Hepatocyte (in vitro differentiated cells): ENCODE results near the gene GATA6. TPM values are rescaled to one million over a fixed set of nuclear protein-coding genes. Genes with fewer than 3 reads are reported as not detected.

Experiments used
- DNase-seq: peaks from one replicate; pipeline ENCODE4 v3.0.0-alpha.2; 2016; ENCODE audit warnings: low spot score
- H2AFZ ChIP-seq: fragments of 200-600 bp; sonication (generic); 2 replicates; pipeline ENCODE4 v1.6.0; 2016; ENCODE audit warnings: antibody characterized with exemption, mild to moderate bottlenecking
- H3K27ac ChIP-seq: fragments of 200-600 bp; sonication (generic); 2 replicates; pipeline ENCODE4 v1.5.1; 2016; ENCODE audit warnings: mild to moderate bottlenecking
- H3K27me3 ChIP-seq: fragments of 200-600 bp; sonication (generic); 2 replicates; pipeline ENCODE4 v1.6.1; 2016
- H3K36me3 ChIP-seq: fragments of 200-600 bp; sonication (generic); replicated peaks from 2 replicates; pipeline ENCODE4 v1.5.1; 2016; ENCODE audit warnings: low read depth; ENCODE audit not compliant: insufficient read depth
- H3K4me1 ChIP-seq: fragments of 200-600 bp; sonication (generic); 2 replicates; pipeline ENCODE4 v1.5.1; 2016; ENCODE audit warnings: mild to moderate bottlenecking, moderate library complexity; ENCODE audit not compliant: insufficient read depth
- H3K4me2 ChIP-seq: fragments of 200-600 bp; sonication (generic); 2 replicates; pipeline ENCODE4 v1.6.0; 2016
- H3K4me3 ChIP-seq: fragments of 200-600 bp; sonication (generic); 2 replicates; pipeline ENCODE4 v1.5.1; 2016; ENCODE audit warnings: mild to moderate bottlenecking
- H3K79me2 ChIP-seq: fragments of 200-600 bp; sonication (generic); 2 replicates; pipeline ENCODE4 v1.6.0; 2017; ENCODE audit warnings: mild to moderate bottlenecking
- H3K9me2 ChIP-seq: fragments of 200-600 bp; sonication (generic); replicated peaks from 2 replicates; pipeline ENCODE4 v1.6.0; 2017; ENCODE audit warnings: mild to moderate bottlenecking; ENCODE audit not compliant: insufficient read depth
- H3K9me3 ChIP-seq: fragments of 200-600 bp; sonication (generic); 2 replicates; pipeline ENCODE4 v1.5.1; 2016; ENCODE audit warnings: low read depth, mild to moderate bottlenecking
- H4K20me1 ChIP-seq: fragments of 200-600 bp; sonication (generic); 2 replicates; pipeline ENCODE4 v1.6.0; 2016; ENCODE audit warnings: mild to moderate bottlenecking; ENCODE audit not compliant: insufficient read depth, poor library complexity, severe bottlenecking
- EZH2 ChIP-seq: fragments of 200-600 bp; sonication (generic); IDR thresholded peaks from 2 replicates; pipeline ENCODE4 v1.6.1; 2016; ENCODE audit warnings: antibody characterized with exemption, mild to moderate bottlenecking, borderline replicate concordance
- EZH2phosphoT487 ChIP-seq: fragments of 200-600 bp; sonication (generic); IDR thresholded peaks from one replicate; pipeline ENCODE4 v1.6.1; 2018; ENCODE audit warnings: antibody characterized with exemption, mild to moderate bottlenecking, low read depth, moderate library complexity; ENCODE audit not compliant: unreplicated experiment, severe bottlenecking
- WGBS: methylation state at CpG from one replicate; pipeline ENCODE4 v1.1.6; 2016; ENCODE audit warnings: low lambda C conversion rate; ENCODE audit errors: missing lambda C conversion rate; 5-methylcytosine and 5-hydroxymethylcytosine counted together
- polyA plus RNA-seq: library from polyadenylated mRNA; unstranded; fragments of >200 nt; fragmentation: Nextera tagmentation; extraction: Ambion mirVana; gene quantifications from 2 replicates; pipeline ENCODE4 v1.2.1, GENCODE V29; 2016
- total RNA-seq: library from RNA; depleted of rRNA; stranded (reverse); fragments of >200 nt; gene quantifications from 2 replicates; pipeline ENCODE4 v1.2.3, GENCODE V29; 2014
- TF ChIP-seq, protein P1 (sequence below): fragments of 200-600 bp; sonication (generic); IDR thresholded peaks from 2 replicates; pipeline ENCODE4 v1.5.1; 2016; ENCODE audit warnings: antibody characterized with exemption, mild to moderate bottlenecking; ENCODE audit not compliant: poor library complexity

The GATA6 gene
- total and polyA plus RNA-seq, 2 experiments from 2014 or later, result 125 to 128 TPM

DNA sequence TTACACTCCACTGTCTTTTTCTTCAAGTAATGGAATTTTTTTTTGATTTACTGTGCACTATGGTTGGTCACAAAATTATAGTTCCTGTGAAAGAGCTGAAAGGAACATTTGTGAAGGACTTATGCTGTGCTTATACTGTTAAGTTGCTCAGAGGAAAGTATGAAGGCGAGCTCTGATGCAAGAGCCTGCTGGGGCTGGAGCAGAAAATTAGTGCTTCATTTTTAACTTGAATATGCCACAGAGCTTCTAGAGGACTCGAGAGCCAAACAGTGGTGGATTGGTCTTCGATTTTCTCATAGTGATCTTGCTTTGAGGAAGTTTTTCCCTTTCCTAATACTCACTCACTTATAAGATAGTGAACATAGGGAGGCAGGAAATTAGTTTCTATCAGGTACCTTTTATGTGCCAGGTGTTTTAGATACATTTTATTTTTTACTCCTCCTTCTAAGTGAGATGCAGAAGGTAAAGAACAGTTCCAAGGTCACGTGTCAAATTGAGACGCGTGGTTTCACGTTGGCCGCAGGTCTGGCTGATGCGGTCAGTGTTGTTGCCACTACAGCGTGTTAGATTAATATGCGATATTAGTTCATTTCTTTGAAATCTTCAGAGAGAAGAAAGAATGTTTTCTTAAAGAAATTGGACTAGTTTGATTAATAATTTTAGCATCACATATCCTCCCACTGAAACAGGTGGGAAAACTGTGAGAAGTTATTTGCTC, 20.2 kb downstream of the GATA6 start:
- no peaks in the 10 kb centered on the region for H3K36me3 ChIP-seq
- 81% methylated on average over 11 of the region's 11 CpGs for WGBS
- H4K20me1 ChIP-seq, result peaks cover 40% of the 10 kb centered on the region
- H3K4me2 ChIP-seq, result peak overlapping the region; percentile 63
- H3K27ac ChIP-seq, result peak overlapping the region; percentile 94
- H3K9me2 ChIP-seq, result no peaks in the 10 kb centered on the region
- no peak overlapping the region for H2AFZ ChIP-seq
- no peak overlapping the region for H3K4me3 ChIP-seq
- TF ChIP-seq, protein P1, sequence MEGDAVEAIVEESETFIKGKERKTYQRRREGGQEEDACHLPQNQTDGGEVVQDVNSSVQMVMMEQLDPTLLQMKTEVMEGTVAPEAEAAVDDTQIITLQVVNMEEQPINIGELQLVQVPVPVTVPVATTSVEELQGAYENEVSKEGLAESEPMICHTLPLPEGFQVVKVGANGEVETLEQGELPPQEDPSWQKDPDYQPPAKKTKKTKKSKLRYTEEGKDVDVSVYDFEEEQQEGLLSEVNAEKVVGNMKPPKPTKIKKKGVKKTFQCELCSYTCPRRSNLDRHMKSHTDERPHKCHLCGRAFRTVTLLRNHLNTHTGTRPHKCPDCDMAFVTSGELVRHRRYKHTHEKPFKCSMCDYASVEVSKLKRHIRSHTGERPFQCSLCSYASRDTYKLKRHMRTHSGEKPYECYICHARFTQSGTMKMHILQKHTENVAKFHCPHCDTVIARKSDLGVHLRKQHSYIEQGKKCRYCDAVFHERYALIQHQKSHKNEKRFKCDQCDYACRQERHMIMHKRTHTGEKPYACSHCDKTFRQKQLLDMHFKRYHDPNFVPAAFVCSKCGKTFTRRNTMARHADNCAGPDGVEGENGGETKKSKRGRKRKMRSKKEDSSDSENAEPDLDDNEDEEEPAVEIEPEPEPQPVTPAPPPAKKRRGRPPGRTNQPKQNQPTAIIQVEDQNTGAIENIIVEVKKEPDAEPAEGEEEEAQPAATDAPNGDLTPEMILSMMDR, result no peak
- no peak for TF ChIP-seq EZH2phosphoT487
- no peak for TF ChIP-seq EZH2
- no peak for DNase-seq
- H3K4me1 ChIP-seq, result peaks cover 98% of the 10 kb centered on the region
- H3K27me3 ChIP-seq, result no peaks in the 10 kb centered on the region
- H3K79me2 ChIP-seq, result peaks cover 85% of the 10 kb centered on the region
- H3K9me3 ChIP-seq, result no peaks in the 10 kb centered on the region

DNA sequence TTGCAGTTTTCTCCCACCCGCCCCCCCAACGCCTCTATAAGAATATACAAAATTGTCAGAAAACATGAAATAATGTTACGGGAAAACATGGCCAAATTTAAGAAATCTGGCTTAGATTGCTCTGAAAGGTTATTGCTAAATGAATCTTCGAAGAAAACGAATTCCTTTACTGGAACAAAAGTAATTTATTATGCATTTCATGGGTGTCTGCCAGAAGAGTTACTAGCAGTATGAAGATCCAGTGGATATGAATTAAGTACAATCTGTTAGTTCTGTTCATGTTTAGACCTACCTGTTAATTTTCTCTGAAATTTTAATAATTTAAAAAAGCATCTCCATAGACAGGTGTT, 21.9 kb downstream of the GATA6 start:
- no peak for DNase-seq
- WGBS, result 76% methylated on average over 5 of the region's 5 CpGs
- H2AFZ ChIP-seq, result no peak overlapping the region
- peak overlapping the region; percentile 63 for H3K4me2 ChIP-seq
- no peak overlapping the region for H3K4me3 ChIP-seq
- peaks cover 40% of the 10 kb centered on the region for H4K20me1 ChIP-seq
- H3K9me3 ChIP-seq, result no peaks in the 10 kb centered on the region
- peaks cover 94% of the 10 kb centered on the region for H3K4me1 ChIP-seq
- H3K27ac ChIP-seq, result peak overlapping the region; percentile 94
- TF ChIP-seq EZH2phosphoT487, result no peak
- TF ChIP-seq, protein P1, result no peak
- no peak for TF ChIP-seq EZH2
- H3K79me2 ChIP-seq, result peaks cover 85% of the 10 kb centered on the region
- H3K9me2 ChIP-seq, result no peaks in the 10 kb centered on the region
- no peaks in the 10 kb centered on the region for H3K36me3 ChIP-seq
- no peaks in the 10 kb centered on the region for H3K27me3 ChIP-seq

DNA sequence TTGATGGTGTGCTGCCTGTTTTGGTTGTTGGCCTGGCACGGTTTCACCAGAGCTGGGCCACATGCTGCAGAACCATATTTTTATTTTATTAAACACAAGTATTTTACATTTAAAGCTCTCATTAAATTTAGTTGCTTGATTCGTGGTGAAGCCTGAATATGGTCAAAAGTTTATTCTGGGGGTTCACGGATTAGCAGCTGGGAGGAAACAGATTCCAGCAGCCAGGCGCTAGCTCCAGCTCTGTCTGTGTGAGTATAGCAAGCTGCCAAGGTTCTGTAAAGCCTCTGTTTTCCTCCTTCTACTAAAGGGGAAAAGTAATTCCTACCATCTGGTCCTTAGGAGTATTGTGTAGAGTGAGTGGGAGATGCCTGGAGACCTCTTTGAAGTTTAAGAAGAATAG, 22.5 kb downstream of the GATA6 start:
- Histone ChIP-seq H2AFZ (no peak overlapping the region), H3K27me3 (no peaks in the 10 kb centered on the region), H3K4me1 (peaks cover 91% of the 10 kb centered on the region), H3K9me2 (no peaks in the 10 kb centered on the region), H3K36me3 (no peaks in the 10 kb centered on the region), H4K20me1 (peaks cover 35% of the 10 kb centered on the region), H3K9me3 (no peaks in the 10 kb centered on the region), H3K4me2 (peak overlapping the region; percentile 63), H3K4me3 (no peak overlapping the region), H3K79me2 (peaks cover 85% of the 10 kb centered on the region), H3K27ac (peak overlapping the region; percentile 94)
- 44% methylated on average over 4 of the region's 4 CpGs for WGBS
- no peak for DNase-seq
- no peak for TF ChIP-seq EZH2

DNA sequence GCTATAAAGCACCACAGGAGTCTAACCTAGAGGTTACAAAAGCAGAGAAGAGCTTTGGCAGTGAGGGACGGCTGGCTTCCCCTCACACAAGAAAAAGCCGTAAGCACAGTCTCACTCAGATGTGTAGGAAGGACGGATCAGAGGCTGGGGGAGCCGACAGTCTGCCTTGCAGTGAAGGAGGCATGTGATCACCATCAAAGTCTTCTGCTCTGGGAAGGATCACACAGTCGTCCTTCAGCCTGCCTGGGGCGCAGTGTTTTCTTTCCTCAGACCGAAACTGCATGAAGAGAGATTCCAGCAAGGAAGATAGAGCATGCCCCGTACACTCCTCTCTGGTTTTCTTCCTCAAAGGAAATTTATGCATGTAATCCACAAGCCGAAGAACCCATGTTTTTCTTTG, 24.1 kb downstream of the GATA6 start:
- TF ChIP-seq, protein P1, result no peak
- no peak for TF ChIP-seq EZH2
- no peak for TF ChIP-seq EZH2phosphoT487
- Histone ChIP-seq H3K27ac (peak overlapping the region; percentile 94), H3K27me3 (no peaks in the 10 kb centered on the region), H3K9me2 (no peaks in the 10 kb centered on the region), H3K4me2 (peak overlapping the region; percentile 63), H3K9me3 (no peaks in the 10 kb centered on the region), H3K4me3 (no peak overlapping the region), H3K79me2 (peaks cover 85% of the 10 kb centered on the region), H2AFZ (no peak overlapping the region), H3K36me3 (no peaks in the 10 kb centered on the region), H4K20me1 (peaks cover 42% of the 10 kb centered on the region), H3K4me1 (peaks cover 91% of the 10 kb centered on the region)
- peak; percentile 78 for DNase-seq
- 15% methylated on average over 9 of the region's 9 CpGs for whole genome bisulfite sequencing
